Measurements from ENCODE around the gene MID2.

MID2 gene

DNA sequence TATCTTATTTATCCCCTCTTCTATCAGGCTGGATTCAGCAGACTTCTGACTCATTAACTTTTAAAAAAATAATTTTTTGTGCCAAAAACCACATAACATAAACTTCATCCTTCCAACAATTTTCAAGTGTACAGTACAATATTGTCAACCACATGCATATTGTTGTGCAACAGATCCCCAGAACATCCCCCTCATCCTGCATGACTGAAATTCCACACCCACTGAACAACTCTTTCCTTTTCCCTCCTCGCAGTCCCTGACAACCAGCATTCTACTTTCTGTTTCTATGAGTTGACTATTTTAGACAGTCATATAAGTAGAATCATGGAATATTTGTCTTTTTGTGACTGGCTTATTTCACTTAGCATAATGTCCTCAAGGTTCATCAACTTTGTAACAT, 2.2 kb upstream of the MID2 start:
- H3K9me3 ChIP-seq: peaks cover 32% of the 10 kb centered on the region
- peaks cover 58% of the 10 kb centered on the region for H3K27me3 ChIP-seq
- H3K27ac ChIP-seq: no peak overlapping the region
- H3K4me2 ChIP-seq: no peak overlapping the region
- no peaks in the 10 kb centered on the region for H3K4me1 ChIP-seq
- TF ChIP-seq Cebpa-rat (IDR thresholded peaks at IDR 0.05): no peak
- H3K4me3 ChIP-seq: no peak overlapping the region
- peaks cover 5% of the 10 kb centered on the region; the same call in 1 of the 2 replicates for H4K20me1 ChIP-seq
- H3K9ac ChIP-seq: no peak overlapping the region
- H3K36me3 ChIP-seq: no peaks in the 10 kb centered on the region

DNA sequence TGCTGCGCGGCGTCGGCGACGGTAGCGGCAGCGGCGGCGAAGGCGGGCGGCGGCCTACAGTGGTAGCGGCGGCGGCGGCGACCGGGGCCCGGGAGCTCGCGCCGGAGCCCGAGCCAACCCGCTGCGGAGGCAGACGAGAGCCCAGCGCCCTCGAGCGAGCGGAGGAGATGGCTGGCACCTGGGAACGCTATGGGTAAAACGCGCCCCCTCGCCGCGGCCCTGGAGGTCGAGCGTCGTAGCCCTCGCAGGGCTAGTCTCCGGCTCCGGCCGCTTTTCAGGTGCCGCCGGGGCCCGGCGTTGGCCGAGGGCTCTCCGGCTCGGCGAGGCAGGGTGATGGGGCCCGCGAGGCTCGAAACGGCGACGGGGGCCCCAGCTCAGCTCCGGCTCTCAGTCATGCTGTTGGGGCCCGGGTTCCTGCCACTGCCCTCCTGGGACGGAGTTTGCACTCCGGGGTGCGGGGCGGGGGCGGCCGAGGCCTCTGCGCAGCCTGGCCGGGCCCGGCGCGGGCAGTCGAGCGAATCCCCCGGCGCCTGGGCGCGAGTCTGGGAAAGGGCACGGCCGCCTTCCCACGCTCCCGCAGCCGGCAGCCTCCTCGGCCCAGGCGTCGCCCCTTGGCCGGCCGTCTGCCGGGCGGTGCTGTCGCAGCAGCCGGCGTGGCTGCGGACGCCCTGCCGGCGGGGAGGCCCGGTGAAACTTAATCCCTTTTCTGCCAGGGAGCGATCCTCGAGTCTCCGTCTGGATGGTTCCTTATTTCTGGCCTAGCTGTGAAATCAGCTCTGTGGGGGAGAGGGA, 768 bp downstream of the MID2 start:
- peaks cover 78% of the 10 kb centered on the region for H3K27me3 ChIP-seq
- H4K20me1 ChIP-seq: peaks cover 5% of the 10 kb centered on the region; the same call in 1 of the 2 replicates
- H3K9ac ChIP-seq: peak overlapping the region; percentile 38; the same call in 1 of the 2 replicates
- H3K4me3 ChIP-seq: peak overlapping the region; percentile 65
- H3K27ac ChIP-seq: no peak overlapping the region
- peak overlapping the region; percentile 84 for H3K4me2 ChIP-seq
- no peaks in the 10 kb centered on the region for H3K36me3 ChIP-seq
- no peaks in the 10 kb centered on the region for H3K4me1 ChIP-seq
- TF ChIP-seq Cebpa-rat (IDR thresholded peaks at IDR 0.05): no peak
- peaks cover 10% of the 10 kb centered on the region; the same call in 1 of the 2 replicates for H3K9me3 ChIP-seq

DNA sequence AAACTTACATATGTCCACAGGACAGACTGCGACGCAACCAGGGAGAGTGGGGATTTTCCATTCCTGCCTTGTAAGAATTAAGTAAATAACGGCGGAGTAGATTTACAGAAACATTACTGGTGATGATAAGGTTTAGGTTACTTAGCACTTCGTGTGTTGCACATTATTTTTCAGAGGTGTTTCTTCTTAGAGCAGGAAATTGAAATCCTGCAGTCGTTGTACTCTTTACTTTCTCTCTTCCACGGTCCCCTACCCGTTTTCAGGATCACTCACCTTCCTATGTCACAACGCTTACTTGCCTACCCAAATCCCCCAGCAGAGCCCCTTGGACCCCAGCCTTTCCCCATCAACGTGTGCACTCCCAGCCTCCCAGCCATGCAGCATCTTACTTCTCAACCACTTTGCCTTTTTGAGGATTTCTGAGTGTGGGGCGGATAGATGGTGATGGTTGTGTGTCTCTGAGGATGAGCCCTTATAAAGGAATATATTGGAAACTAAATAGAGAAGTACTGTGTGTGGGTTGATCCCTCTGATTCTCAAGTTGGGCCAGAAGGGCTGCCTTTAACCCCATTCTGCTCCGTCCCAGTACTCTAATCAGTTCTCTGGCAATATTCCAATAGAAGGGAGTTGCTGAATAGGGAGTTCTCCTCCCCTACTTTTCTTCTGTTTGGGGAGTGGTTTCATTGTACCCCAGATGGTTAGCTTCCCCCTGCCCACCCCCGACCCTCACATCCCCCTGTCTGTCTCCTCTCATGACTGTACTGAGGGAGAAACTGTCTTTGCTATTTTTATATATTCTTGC, 1.6 kb downstream of the MID2 start:
- H4K20me1 ChIP-seq: peaks cover 5% of the 10 kb centered on the region; the same call in 1 of the 2 replicates
- peaks cover 80% of the 10 kb centered on the region for H3K27me3 ChIP-seq
- peaks cover 10% of the 10 kb centered on the region; the same call in 1 of the 2 replicates for H3K9me3 ChIP-seq
- no peak for TF ChIP-seq Cebpa-rat (IDR thresholded peaks at IDR 0.05)
- H3K4me2 ChIP-seq: peak overlapping the region; percentile 84
- no peaks in the 10 kb centered on the region for H3K36me3 ChIP-seq
- H3K9ac ChIP-seq: no peak overlapping the region
- no peaks in the 10 kb centered on the region for H3K4me1 ChIP-seq
- no peak overlapping the region for H3K27ac ChIP-seq
- peak overlapping the region; percentile 65 for H3K4me3 ChIP-seq

DNA sequence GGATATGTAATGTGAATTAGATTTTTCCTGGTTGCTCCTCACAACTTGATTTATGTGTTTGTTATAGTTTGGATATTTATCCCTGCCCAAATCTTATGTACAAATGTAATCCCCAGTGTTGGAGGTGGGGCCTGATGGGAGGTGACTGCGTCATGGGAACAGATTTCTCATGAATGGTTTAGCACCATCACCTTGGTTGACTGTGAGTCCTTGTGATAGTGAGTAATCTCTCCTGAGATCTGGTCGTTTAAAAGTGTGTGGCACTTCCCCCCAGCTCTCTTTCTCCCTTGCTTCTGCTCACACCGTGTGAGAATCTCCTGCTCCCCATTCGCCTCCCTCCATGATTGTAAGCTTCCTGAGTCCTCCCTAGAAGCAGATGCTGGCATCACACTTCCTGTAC, 2.2 kb downstream of the MID2 start:
- Histone ChIP-seq H3K4me3 (no peak overlapping the region), H3K36me3 (no peaks in the 10 kb centered on the region), H3K27ac (no peak overlapping the region), H3K4me1 (no peaks in the 10 kb centered on the region), H3K9ac (no peak overlapping the region), H3K27me3 (peaks cover 86% of the 10 kb centered on the region), H3K9me3 (peaks cover 10% of the 10 kb centered on the region; the same call in 1 of the 2 replicates), H4K20me1 (peaks cover 5% of the 10 kb centered on the region; the same call in 1 of the 2 replicates), H3K4me2 (no peak overlapping the region)
- no peak for TF ChIP-seq Cebpa-rat (IDR thresholded peaks at IDR 0.05)

DNA sequence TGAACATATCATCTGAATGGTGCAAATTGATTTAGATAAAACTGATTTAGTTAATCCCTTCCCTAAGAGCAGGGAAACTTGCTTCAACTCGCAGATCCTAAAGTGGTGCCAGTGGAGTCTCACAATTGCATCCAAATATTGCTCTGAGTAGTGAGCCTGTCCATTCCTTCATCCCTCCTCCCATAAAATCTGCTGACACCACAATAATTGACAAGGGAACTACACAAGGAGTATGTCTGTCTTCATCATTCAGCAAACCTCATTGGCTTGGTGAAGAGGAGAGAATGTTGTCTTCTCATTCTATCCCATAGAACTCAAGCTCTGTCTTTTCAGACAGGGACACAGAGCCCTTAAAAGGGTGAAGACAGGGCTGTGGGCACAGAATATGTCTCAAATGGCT, 4.2 kb downstream of the MID2 start:
- Histone ChIP-seq H4K20me1 (peaks cover 5% of the 10 kb centered on the region; the same call in 1 of the 2 replicates), H3K4me2 (no peak overlapping the region), H3K4me3 (no peak overlapping the region), H3K27me3 (peaks cover 79% of the 10 kb centered on the region), H3K36me3 (no peaks in the 10 kb centered on the region), H3K9me3 (peaks cover 10% of the 10 kb centered on the region; the same call in 1 of the 2 replicates), H3K9ac (no peak overlapping the region), H3K4me1 (no peaks in the 10 kb centered on the region), H3K27ac (no peak overlapping the region)
- no peak for TF ChIP-seq Cebpa-rat (IDR thresholded peaks at IDR 0.05)

DNA sequence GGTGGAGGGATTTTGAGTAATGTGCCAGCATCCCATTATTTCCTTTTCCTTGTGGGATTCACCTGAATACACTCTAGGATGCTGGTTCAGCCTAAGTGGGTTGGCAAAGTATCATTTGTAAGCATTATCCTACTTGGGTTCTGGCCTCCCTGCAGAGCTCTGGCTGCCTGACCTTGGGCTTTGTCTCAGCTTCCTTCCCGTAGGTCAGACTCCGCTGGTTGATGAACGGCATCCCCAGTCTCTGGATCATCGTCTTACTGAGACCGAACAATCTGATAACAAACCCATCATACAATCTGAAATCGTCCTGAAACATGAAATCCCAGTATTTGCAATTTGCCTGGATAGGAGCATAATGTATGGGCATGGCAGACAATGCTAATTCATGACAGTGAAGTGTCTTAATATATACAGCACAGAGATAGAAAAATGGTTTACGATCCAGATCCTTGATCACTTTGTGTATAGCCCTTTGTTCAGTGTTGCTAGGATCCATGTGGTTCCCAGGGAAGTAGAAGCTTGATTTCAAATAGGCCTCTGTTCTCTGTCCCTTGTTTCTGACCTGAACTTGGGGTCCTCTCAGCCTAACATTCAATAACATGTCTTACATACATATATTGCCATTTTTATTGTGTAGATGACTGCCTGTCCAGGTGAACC, 5.5 kb downstream of the MID2 start:
- Histone ChIP-seq H3K27ac (no peak overlapping the region), H3K27me3 (peaks cover 71% of the 10 kb centered on the region), H3K4me3 (no peak overlapping the region), H3K36me3 (no peaks in the 10 kb centered on the region), H3K9ac (no peak overlapping the region), H3K9me3 (peaks cover 7% of the 10 kb centered on the region; the same call in 1 of the 2 replicates), H4K20me1 (peaks cover 5% of the 10 kb centered on the region; the same call in 1 of the 2 replicates), H3K4me2 (no peak overlapping the region), H3K4me1 (no peaks in the 10 kb centered on the region)
- TF ChIP-seq Cebpa-rat (IDR thresholded peaks at IDR 0.05): no peak

DNA sequence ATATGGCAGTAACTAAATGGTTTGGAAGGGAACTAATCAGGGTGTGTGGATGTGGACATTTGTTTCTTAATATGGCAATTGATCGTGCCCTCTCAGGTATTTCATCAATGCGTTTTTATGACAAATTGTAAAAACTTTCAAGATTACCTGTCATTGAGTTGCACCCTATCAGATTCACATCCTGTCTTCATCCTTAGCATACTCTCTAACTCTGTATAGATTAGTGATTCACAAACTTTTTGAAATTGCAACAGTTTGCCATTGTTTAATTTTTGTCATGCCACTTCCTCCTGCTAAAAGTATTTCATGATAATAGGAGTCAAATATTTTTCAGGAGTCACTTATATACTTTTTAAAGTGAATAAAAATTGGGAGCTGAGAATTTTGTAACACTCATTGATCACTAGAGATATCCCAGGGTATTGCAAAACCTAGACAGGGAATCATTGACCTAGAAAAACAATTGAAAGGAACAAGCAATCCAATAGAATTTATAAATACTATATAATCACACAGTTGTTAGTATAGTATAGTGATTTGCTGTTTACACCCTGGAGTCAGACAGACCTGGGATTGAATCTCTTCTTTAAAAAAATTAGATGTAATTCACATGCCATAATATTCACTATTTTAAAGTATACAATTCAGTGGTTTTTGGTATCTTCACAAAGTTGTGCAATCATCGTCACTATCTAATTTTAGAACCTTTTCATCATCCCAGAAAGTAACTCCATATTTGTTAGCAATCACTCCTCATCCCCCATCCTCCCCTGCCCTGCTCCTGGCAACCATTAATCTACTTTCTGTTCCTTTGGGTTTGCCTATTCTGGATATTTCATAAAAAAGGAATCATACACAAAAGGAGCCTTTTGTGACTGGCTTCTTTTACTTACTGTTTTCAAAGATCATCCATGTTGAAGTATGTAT, 8.9 kb downstream of the MID2 start:
- H3K27ac ChIP-seq: no peak overlapping the region
- H3K9ac ChIP-seq: no peak overlapping the region
- no peak overlapping the region for H3K4me2 ChIP-seq
- H3K4me1 ChIP-seq: no peaks in the 10 kb centered on the region
- no peak for TF ChIP-seq Cebpa-rat (IDR thresholded peaks at IDR 0.05)
- H3K4me3 ChIP-seq: no peak overlapping the region
- H4K20me1 ChIP-seq: no peaks in the 10 kb centered on the region; the same call in 1 of the 2 replicates
- no peaks in the 10 kb centered on the region for H3K36me3 ChIP-seq
- H3K27me3 ChIP-seq: peaks cover 65% of the 10 kb centered on the region
- no peaks in the 10 kb centered on the region for H3K9me3 ChIP-seq

DNA sequence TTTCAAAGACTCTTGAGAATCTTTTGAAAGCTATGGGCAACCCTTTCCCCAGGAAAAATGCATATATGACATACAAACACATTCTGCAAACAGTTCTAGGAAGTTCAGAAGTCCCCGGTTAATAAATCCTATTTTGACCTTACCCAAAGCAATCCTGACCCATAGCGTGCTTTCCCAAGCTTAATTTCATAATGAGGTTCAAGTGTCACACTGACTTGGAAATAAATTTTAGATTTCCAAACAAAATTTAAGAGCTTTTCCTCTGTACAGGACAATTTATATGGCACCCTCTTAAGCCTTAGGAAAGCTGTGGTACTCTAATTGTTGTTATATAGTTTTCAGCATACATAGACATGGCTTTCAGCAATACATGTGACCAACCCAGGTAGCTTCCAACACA, 11.3 kb downstream of the MID2 start:
- Histone ChIP-seq H3K27me3 (peaks cover 63% of the 10 kb centered on the region), H3K36me3 (no peaks in the 10 kb centered on the region), H3K9ac (no peak overlapping the region), H3K4me2 (no peak overlapping the region), H4K20me1 (no peaks in the 10 kb centered on the region; the same call in 1 of the 2 replicates), H3K9me3 (no peaks in the 10 kb centered on the region), H3K4me3 (no peak overlapping the region), H3K27ac (no peak overlapping the region), H3K4me1 (no peaks in the 10 kb centered on the region)
- no peak for TF ChIP-seq Cebpa-rat (IDR thresholded peaks at IDR 0.05)

DNA sequence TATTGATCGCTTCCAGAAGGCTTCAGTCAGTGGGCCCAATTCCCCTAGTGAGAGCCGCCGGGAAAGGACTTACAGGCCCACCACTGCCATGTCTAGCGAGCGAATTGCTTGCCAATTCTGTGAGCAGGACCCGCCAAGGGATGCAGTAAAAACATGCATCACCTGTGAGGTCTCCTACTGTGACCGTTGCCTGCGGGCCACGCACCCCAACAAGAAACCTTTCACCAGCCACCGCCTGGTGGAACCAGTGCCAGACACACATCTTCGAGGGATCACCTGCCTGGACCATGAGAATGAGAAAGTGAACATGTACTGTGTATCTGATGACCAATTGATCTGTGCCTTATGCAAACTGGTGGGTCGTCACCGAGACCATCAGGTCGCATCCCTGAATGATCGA, 15.3 kb downstream of the MID2 start:
- no peak overlapping the region for H3K9ac ChIP-seq
- no peaks in the 10 kb centered on the region for H3K36me3 ChIP-seq
- no peak overlapping the region for H3K4me3 ChIP-seq
- no peak overlapping the region for H3K27ac ChIP-seq
- H3K4me2 ChIP-seq: no peak overlapping the region
- H3K4me1 ChIP-seq: no peaks in the 10 kb centered on the region
- H3K9me3 ChIP-seq: no peaks in the 10 kb centered on the region
- no peak for TF ChIP-seq Cebpa-rat (IDR thresholded peaks at IDR 0.05)
- peaks cover 80% of the 10 kb centered on the region for H3K27me3 ChIP-seq
- no peaks in the 10 kb centered on the region; the same call in 1 of the 2 replicates for H4K20me1 ChIP-seq

Data from BLaER1 (cell line).